Right renal pelvis (tissue), 4 donors: ENCODE results near the gene ACTL6A. TPM values are rescaled to one million over a fixed set of nuclear protein-coding genes. Genes with fewer than 3 reads are reported as not detected.

Experiments
- DNase-seq, 4 donors: peaks; one replicate each; pipeline ENCODE4 v3.0.0-alpha.2; 2013; ENCODE audit warnings: low read depth in 4 of 4, low spot score in 3 of 4, missing footprints in 1 of 4
- polyA plus RNA-seq, 4 donors: library from polyadenylated mRNA; unstranded; fragments of 120-200 nt; gene quantifications; one replicate each; pipeline ENCODE4 v1.2.1, GENCODE V29; 2013; ENCODE audit not compliant: insufficient read length in 4 of 4

ACTL6A gene
- polyA plus RNA-seq, 4 donors: 97.3 to 113 (median 108) TPM

DNA sequence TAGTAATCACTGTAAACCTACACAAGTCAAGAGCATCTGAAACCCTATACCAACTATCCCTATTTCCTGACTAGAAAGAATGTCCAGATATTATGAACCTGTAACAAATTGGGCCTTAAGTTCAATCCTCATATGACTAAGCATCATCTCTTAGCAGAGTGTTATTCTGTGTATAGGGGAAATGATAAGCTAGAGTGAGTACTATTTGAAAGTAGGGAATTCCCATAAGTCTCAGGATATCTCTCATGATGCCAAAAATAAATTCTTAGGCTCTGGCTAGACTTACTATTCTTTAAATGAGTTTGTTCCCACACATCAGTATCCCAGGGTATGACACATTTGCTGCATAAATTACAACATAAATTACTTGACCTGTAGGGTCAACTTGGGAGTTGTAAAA is 26.4 kb downstream of the ACTL6A start:
- no peak for DNase-seq

DNA sequence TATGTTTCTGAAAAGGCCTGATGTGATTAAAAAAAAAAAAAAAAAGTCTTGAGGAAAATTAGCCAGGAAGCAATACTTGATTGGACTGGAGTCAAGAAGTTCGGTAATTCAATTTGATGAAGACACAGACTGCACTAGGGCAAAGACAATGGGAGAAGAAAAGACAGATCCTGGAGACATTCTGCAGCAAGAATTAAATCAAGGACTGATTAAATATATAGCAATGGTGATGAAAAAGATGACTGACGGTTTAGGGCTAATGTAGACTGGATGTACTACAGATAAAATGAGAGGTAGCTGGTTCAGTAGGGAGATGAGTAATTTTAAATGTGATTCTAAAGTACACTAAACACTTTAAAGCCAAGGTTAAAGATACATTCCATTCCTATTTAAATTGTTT is 27.9 kb downstream of the ACTL6A start:
- DNase-seq: no peak

GRCh38 chr3:179591313-179591712 is 28.6 kb downstream of the ACTL6A start:
- DNase-seq: no peak

GRCh38 chr3:179599531-179599930 is 36.8 kb downstream of the ACTL6A start:
- no peak for DNase-seq

GRCh38 chr3:179603321-179603720 is 40.6 kb downstream of the ACTL6A start:
- DNase-seq: no peak

DNA sequence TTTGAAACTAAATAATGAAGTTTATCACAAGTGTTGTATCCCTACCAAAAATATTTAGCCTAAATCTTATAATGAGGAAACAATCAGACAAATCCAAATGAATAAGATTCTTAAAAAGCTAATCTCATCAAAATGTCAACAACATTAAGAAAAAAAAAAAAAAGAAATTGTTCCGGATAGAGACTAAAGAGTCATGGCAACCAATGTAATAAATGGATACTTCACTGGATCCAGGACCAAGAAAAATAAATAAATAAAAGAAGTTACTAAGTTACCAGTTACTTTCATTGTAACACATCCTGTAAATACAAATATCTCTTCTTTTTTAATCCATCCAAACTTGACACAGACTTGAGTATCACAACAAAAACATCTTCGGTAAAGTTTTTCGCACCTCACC is 41.1 kb downstream of the ACTL6A start:
- DNase-seq: no peak

DNA sequence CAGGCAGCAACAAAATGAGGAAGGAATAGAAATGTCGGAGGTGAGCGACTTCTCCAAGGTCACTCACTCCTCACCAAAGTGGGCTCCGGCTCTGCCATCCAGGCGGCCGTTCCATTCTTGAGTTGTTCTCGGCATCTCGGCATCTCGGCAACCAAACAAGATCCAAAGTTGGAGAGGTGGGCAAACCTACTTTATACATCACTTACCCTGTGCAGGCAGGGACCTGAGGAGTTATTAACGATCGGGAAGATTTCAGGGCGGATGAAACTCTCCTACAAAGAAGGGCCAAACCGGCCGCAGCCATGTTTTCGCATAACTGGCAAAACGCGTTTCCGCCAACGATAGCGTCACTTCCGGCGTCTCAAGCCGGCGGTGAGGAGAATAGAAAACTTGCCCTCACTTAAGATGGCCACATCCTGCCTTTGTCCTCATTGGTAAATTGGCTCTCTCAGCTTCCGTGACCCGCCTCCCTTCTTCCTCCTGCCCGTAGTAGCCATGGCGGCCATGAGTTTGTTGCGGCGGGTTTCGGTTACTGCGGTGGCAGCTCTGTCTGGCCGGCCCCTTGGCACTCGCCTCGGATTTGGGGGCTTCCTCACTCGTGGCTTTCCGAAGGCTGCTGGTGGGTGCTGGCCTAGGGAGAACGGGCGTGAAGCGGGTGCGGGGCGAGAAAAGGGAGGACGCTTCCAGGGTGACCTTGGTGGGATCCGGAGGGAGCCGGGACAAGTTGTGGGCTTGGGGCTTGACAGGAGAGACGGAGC is 41.8 kb downstream of the ACTL6A start, which contains the start of the genes MRPL47 and NDUFB5:
TSS of gene MRPL47 (minus strand) at position 318 of the 758 bp plus-strand sequence. CDS start at position 304, 14 bp downstream.
TSS of gene NDUFB5 (plus strand) at position 474 of the 758 bp plus-strand sequence. CDS start at position 496, 22 bp downstream.
- peak; percentile 96 to 98 (median 98) for DNase-seq

- no peak for DNase-seq
Measured at GRCh38 chr3:179606534-179607085, 43.9 kb downstream of the ACTL6A start.

GRCh38 chr3:179608931-179609720 is 46.4 kb downstream of the ACTL6A start:
- DNase-seq: no peak

- no peak for DNase-seq
Measured at GRCh38 chr3:179610066-179610465, 47.3 kb downstream of the ACTL6A start.

GRCh38 chr3:179613807-179614206 is 51.1 kb downstream of the ACTL6A start:
- DNase-seq: no peak

- no peak for DNase-seq
Measured at GRCh38 chr3:179615458-179616173, 52.9 kb downstream of the ACTL6A start.

DNA sequence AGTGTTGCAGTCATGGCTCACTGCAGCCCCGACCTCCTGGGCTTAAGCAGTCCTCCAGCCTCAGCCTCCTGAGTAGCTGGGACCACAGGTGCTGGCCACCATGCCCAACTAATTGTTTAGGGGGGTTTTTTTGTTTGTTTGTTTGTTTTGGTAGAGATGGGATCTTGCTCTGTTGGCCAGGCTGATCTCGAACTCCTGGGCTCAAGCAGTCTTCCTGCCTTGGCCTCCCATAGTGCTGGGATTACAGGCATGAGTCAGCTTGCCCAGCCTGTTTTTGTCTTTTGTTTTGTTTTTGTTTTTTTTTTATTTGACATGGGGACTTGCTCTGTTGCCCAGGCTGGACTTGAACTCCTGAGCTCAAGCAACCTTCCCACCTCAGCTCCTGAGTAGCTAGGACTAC is 59.3 kb downstream of the ACTL6A start:
- DNase-seq: no peak

- DNase-seq: no peak
Measured at GRCh38 chr3:179624451-179624850, 61.7 kb downstream of the ACTL6A start.

GRCh38 chr3:179630753-179631451 is 68.2 kb downstream of the ACTL6A start:
- DNase-seq: no peak

Other genes with a start within 250 kb of the ACTL6A start
- 10 to 100 TPM; 50.7 to 64.4 (median 62.6) TPM for gene ZNF639, start 239.9 kb upstream of the ACTL6A start, polyA plus RNA-seq
- gene MFN1, start 215.2 kb upstream of the ACTL6A start, polyA plus RNA-seq: 10 to 100 TPM; 53.6 to 70.8 (median 67.5) TPM
- gene GNB4, start 111.5 kb upstream of the ACTL6A start, polyA plus RNA-seq: 10 to 100 TPM; 25.7 to 33.9 (median 31.6) TPM
- 10 to 100 TPM; 60.4 to 70.5 (median 65.3) TPM for gene MRPL47, start 41.7 kb downstream of the ACTL6A start, polyA plus RNA-seq
- gene NDUFB5, start 41.9 kb downstream of the ACTL6A start, polyA plus RNA-seq: 100 to 1,000 TPM; 202 to 248 (median 228) TPM
- 10 to 100 TPM; 12.1 to 13.9 (median 13.6) TPM for gene USP13, start 90.1 kb downstream of the ACTL6A start, polyA plus RNA-seq